B cell (primary cell): ENCODE data around the gene CCDC187. TPM values are rescaled to one million over a fixed set of nuclear protein-coding genes. Genes with fewer than 3 reads are reported as not detected.

Experiments
- ATAC-seq: fragments of 200-7000 bp; cut with Tn5 transposase; one replicate; pipeline ENCODE4 v1.10.0; 2021; ENCODE audit warnings: low read depth, mild to moderate bottlenecking, moderate number of reproducible peaks, moderate library complexity
- CTCF ChIA-PET: fragments of 350-600 bp; sonication (Branson Sonifier 250); formaldehyde crosslinking; loops from one replicate; lab custom pipeline; 2021; ENCODE audit warnings: antibody characterized with exemption, inconsistent platforms; lab: Charles Lee
- POLR2A ChIA-PET: fragments of 350-600 bp; sonication (Branson Sonifier 250); formaldehyde crosslinking; loops from one replicate; lab custom pipeline; 2021; ENCODE audit warnings: antibody characterized with exemption; lab: Charles Lee
- DNase-seq: peaks from one replicate; pipeline ENCODE4 v3.0.0; 2013
- H2AFZ ChIP-seq: 2 replicates; pipeline ENCODE4 v1.6.1; 2012; ENCODE audit warnings: mild to moderate bottlenecking, low read depth, low read length; ENCODE audit not compliant: insufficient read depth, poor library complexity, severe bottlenecking
- H3K27ac ChIP-seq, 2 donors: 1 replicate in 1 of 2; 2 replicates in 1 of 2; pipeline ENCODE4 v1.5.1; 2012 to 2013; ENCODE audit warnings: low read length in 2 of 2, mild to moderate bottlenecking in 2 of 2, moderate library complexity in 1 of 2
- H3K27me3 ChIP-seq, 4 experiments: fragments of 200-600 bp in 1 of 4; sonication (generic) in 1 of 4; replicated peaks in 1 of 4; 1 replicate in 2 of 4; 2 replicates in 2 of 4; pipeline versions ENCODE4 v1.6.1 to v1.7.0; 2013 to 2016; ENCODE audit warnings: low read length in 3 of 4, mild to moderate bottlenecking in 2 of 4, mixed read lengths in 1 of 4, moderate library complexity in 1 of 4; ENCODE audit not compliant: insufficient read depth in 4 of 4, control insufficient read depth in 3 of 4; ENCODE audit errors: control extremely low read depth in 1 of 4
- H3K36me3 ChIP-seq, 2 experiments: replicated peaks in 1 of 2; 1 replicate in 1 of 2; 2 replicates in 1 of 2; pipeline versions ENCODE4 v1.6.1 to v1.7.1; 2013; ENCODE audit warnings: low read length in 1 of 2; ENCODE audit not compliant: insufficient read depth in 2 of 2, control insufficient read depth in 1 of 2; ENCODE audit errors: control extremely low read depth in 1 of 2, extremely low read depth in 1 of 2
- H3K4me1 ChIP-seq, 2 donors: fragments of 200-600 bp in 1 of 2; sonication (generic) in 1 of 2; 1 replicate in 1 of 2; 2 replicates in 1 of 2; pipeline versions ENCODE4 v1.5.1 to v1.6.1; 2013 to 2017; ENCODE audit warnings: low read length in 2 of 2; ENCODE audit not compliant: control insufficient read depth in 2 of 2, insufficient read depth in 2 of 2
- H3K4me2 ChIP-seq: replicated peaks from 2 replicates; pipeline ENCODE3; 2012; ENCODE audit warnings: mild to moderate bottlenecking, low read depth, low read length; ENCODE audit not compliant: poor library complexity, severe bottlenecking
- H3K4me3 ChIP-seq, 5 experiments: fragments of 200-600 bp in 1 of 5; sonication (generic) in 1 of 5; 1 replicate in 3 of 5; 2 replicates in 2 of 5; pipeline versions ENCODE4 v1.5.1 to v1.7.0; 2011 to 2016; ENCODE audit warnings: low read length in 4 of 5, mild to moderate bottlenecking in 4 of 5, low read depth in 2 of 5, control low read depth in 1 of 5, moderate library complexity in 1 of 5; ENCODE audit not compliant: insufficient read depth in 1 of 5; ENCODE audit errors: control extremely low read depth in 1 of 5, extremely low read depth in 1 of 5
- H3K79me2 ChIP-seq: fragments of 200-600 bp; sonication (generic); one replicate; pipeline ENCODE4 v1.6.0; 2016; ENCODE audit warnings: low read length; ENCODE audit not compliant: control insufficient read depth, insufficient read depth
- H3K9ac ChIP-seq: fragments of 200-600 bp; sonication (generic); 2 replicates; pipeline ENCODE4 v1.6.1; 2017; ENCODE audit warnings: mild to moderate bottlenecking, low read length, moderate library complexity
- H3K9me3 ChIP-seq, 3 donors: one replicate each; pipeline versions ENCODE4 v1.6.1 to v1.7.1; 2013; ENCODE audit warnings: low read length in 2 of 3; ENCODE audit not compliant: control insufficient read depth in 2 of 3, insufficient read depth in 1 of 3; ENCODE audit errors: control extremely low read depth in 1 of 3
- H4K20me1 ChIP-seq: 2 replicates; pipeline ENCODE4 v1.6.0; 2012; ENCODE audit warnings: mild to moderate bottlenecking, low read length; ENCODE audit not compliant: insufficient read depth, control insufficient read depth, poor library complexity, severe bottlenecking
- H3K27ac Mint-ChIP-seq: one replicate; pipeline ENCODE4 v1.8.0; 2021; ENCODE audit warnings: mixed read lengths
- H3K27me3 Mint-ChIP-seq: one replicate; pipeline ENCODE4 v1.8.0; 2021; ENCODE audit warnings: mixed read lengths
- H3K4me1 Mint-ChIP-seq: one replicate; pipeline ENCODE4 v1.8.0; 2021; ENCODE audit warnings: mixed read lengths
- H3K4me3 Mint-ChIP-seq: one replicate; pipeline ENCODE4 v1.8.0; 2021; ENCODE audit warnings: mixed read lengths
- H3K9me3 Mint-ChIP-seq: one replicate; pipeline ENCODE4 v1.8.0; 2022; ENCODE audit warnings: mixed read lengths; ENCODE audit not compliant: insufficient read depth
- EZH2 ChIP-seq: IDR thresholded peaks from 2 replicates; pipeline ENCODE4 v1.6.1; 2012; ENCODE audit warnings: borderline replicate concordance, low read depth, mild to moderate bottlenecking, moderate library complexity, low read length; ENCODE audit not compliant: insufficient read depth, poor library complexity, severe bottlenecking
- whole genome bisulfite sequencing: methylation state at CpG from one replicate; pipeline ENCODE4 v1.1.5; 2013; ENCODE audit warnings: missing lambda C conversion rate; ENCODE audit not compliant: insufficient coverage; 5-methylcytosine and 5-hydroxymethylcytosine counted together
- intact Hi-C: fragments of 100-400 bp; cut with micrococcal nuclease; formaldehyde crosslinking; loops from one replicate; pipeline ENCODE4 v1.10.0; 2022
- polyA plus RNA-seq: library from polyadenylated mRNA; depleted of rRNA; stranded (reverse); fragments of >200 nt; gene quantifications from 2 replicates; pipeline ENCODE4 v1.2.3, GENCODE V29; 2012
- total RNA-seq, 2 donors: library from RNA; stranded (reverse); fragments of 120-200 nt in 1 of 2; gene quantifications; 1 replicate in 1 of 2; 2 replicates in 1 of 2; pipeline versions ENCODE4 v1.2.3 to v1.2.4, GENCODE V29; 2013 to 2022
- TF ChIP-seq, protein P1 (sequence below): fragments of 200-600 bp; IDR thresholded peaks from one replicate; pipeline ENCODE4 v1.8.0; 2022; ENCODE audit warnings: antibody characterized with exemption, mild to moderate bottlenecking

Gene CCDC187
- total and polyA plus RNA-seq, 2 donors (not counting 1 experiment from before 2014, with no cell fraction given) = 1.5 to 7.6 TPM

DNA sequence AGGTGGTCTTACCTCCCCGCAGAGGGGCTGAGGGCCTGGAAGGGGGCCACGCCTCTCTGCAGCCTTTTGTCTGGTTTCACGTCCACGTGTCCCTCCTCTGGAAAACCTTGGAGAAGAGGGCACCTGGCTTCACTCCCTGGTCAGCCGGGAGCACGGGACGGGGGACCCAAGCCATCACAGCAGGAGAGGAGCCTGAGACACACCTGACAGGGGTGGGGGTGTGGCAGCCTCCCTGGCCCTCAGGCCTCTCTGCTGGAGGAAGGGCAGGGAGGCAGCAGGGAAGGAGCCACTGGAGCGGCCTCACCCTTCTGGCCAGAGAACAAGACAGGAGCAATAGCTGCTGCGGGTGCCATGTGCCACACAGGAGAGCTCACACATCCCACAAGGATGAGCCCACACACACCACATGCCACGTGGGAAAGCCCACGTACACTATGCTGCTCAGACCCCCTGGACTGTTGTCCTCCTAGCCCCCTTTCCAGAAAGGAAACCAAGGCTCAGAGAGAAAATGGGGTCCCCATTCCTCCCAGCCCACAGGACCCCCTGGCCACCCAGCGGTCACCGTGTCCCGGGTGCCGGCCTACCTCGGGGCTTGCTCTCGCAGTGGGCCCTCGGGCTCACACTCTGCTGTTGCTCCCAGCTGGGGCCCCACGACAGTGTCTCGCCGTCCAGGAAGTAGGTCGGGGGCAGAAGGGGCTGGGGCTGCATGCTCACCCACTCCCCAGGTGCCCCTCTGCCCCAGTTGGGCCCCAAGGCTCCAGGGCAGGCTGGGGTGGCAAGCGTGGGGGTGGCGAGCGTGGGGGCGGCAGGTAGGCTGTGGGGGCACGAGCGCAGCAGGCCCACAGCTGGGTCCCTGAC, 18.2 kb downstream of the CCDC187 start:
- H3K4me3 ChIP-seq = no peak overlapping the region
- peaks cover 23% of the 10 kb centered on the region for H3K4me1 Mint-ChIP-seq
- H3K79me2 ChIP-seq = no peaks in the 10 kb centered on the region
- intact Hi-C loops = no loop called here
- ATAC-seq = no peak
- no peak overlapping the region for H2AFZ ChIP-seq
- TF ChIP-seq, protein P1, sequence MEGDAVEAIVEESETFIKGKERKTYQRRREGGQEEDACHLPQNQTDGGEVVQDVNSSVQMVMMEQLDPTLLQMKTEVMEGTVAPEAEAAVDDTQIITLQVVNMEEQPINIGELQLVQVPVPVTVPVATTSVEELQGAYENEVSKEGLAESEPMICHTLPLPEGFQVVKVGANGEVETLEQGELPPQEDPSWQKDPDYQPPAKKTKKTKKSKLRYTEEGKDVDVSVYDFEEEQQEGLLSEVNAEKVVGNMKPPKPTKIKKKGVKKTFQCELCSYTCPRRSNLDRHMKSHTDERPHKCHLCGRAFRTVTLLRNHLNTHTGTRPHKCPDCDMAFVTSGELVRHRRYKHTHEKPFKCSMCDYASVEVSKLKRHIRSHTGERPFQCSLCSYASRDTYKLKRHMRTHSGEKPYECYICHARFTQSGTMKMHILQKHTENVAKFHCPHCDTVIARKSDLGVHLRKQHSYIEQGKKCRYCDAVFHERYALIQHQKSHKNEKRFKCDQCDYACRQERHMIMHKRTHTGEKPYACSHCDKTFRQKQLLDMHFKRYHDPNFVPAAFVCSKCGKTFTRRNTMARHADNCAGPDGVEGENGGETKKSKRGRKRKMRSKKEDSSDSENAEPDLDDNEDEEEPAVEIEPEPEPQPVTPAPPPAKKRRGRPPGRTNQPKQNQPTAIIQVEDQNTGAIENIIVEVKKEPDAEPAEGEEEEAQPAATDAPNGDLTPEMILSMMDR = no peak
- TF ChIP-seq EZH2 = no peak
- H3K4me2 ChIP-seq = no peak overlapping the region
- H3K27ac Mint-ChIP-seq = no peak overlapping the region
- no peak for DNase-seq
- H3K4me1 ChIP-seq = peaks cover 18 to 25% of the 10 kb centered on the region in 2 donors
- H3K4me3 Mint-ChIP-seq = no peak overlapping the region
- CTCF ChIA-PET = interaction anchor here (1.0 to 6.2 kb wide), 2 partner anchors 109 to 117 kb away, joined by 3 to 103 read pairs; no protein-coding TSS in a partner anchor
- no peaks in the 10 kb centered on the region for H4K20me1 ChIP-seq
- H3K9ac ChIP-seq = no peak overlapping the region
- peaks cover 0 to 4% (median 0%) of the 10 kb centered on the region in 3 donors for H3K9me3 ChIP-seq
- H3K27me3 Mint-ChIP-seq = peaks cover 13% of the 10 kb centered on the region
- 87% methylated on average over 28 of the region's 28 CpGs for WGBS
- H3K36me3 ChIP-seq = no peaks in the 10 kb centered on the region
- H3K27me3 ChIP-seq = peaks cover 0 to 3% (median 0%) of the 10 kb centered on the region in 4 experiments
- no peaks in the 10 kb centered on the region for H3K9me3 Mint-ChIP-seq
- H3K27ac ChIP-seq = no peak overlapping the region
- POLR2A ChIA-PET = no interaction called here

DNA sequence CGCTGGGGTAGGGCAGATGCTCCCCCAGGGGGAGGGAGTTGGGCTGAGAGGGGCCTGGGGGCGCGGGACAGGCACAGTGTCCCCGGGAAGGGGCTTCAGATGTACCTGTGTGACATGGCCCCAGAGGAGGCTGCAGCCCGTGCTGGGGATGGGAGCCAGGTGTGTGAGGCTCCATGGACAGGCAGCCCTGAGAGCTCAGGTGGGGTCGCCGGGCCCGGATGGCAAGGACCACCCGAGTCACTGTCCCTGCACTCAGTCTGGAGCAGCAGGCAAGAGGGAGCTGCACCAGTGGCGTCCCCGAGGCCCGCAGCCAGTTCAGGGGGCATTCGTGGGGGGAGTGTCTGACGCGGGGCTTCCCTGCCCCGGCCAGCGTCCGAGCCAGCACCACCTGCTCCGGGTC, 18.9 kb downstream of the CCDC187 start:
- no peak overlapping the region for H3K27ac Mint-ChIP-seq
- no peaks in the 10 kb centered on the region for H3K36me3 ChIP-seq
- H4K20me1 ChIP-seq = no peaks in the 10 kb centered on the region
- intact Hi-C loops = no loop called here
- peaks cover 13% of the 10 kb centered on the region for H3K27me3 Mint-ChIP-seq
- peaks cover 18 to 25% of the 10 kb centered on the region in 2 donors for H3K4me1 ChIP-seq
- 92% methylated on average over 19 of the region's 19 CpGs for WGBS
- H3K9me3 Mint-ChIP-seq = no peaks in the 10 kb centered on the region
- ATAC-seq (no peak), DNase-seq (no peak)
- H3K4me1 Mint-ChIP-seq = peaks cover 23% of the 10 kb centered on the region
- no peak overlapping the region for H3K9ac ChIP-seq
- H3K4me2 ChIP-seq = no peak overlapping the region
- no peak overlapping the region for H3K4me3 Mint-ChIP-seq
- CTCF ChIA-PET = interaction anchor here (2.1 to 6.2 kb wide), 5 partner anchors 17 to 163 kb away, joined by 8 to 103 read pairs (median 17); no protein-coding TSS in a partner anchor
- H3K27me3 ChIP-seq = peaks cover 0 to 3% (median 0%) of the 10 kb centered on the region in 4 experiments
- H3K79me2 ChIP-seq = no peaks in the 10 kb centered on the region
- TF ChIP-seq, protein P1 = no peak
- TF ChIP-seq EZH2 = no peak
- H3K4me3 ChIP-seq = no peak overlapping the region
- H3K9me3 ChIP-seq = peaks cover 0 to 5% (median 0%) of the 10 kb centered on the region in 3 donors
- H2AFZ ChIP-seq = no peak overlapping the region
- POLR2A ChIA-PET = no interaction called here
- H3K27ac ChIP-seq = no peak overlapping the region
